Ammon's horn (tissue), 1 donor: ENCODE results near the gene RPTOR.

Experiments
- DNase-seq: peaks from one replicate; pipeline ENCODE4 v3.0.0-alpha.2; 2016; ENCODE audit warnings: low spot score

Gene RPTOR

DNA sequence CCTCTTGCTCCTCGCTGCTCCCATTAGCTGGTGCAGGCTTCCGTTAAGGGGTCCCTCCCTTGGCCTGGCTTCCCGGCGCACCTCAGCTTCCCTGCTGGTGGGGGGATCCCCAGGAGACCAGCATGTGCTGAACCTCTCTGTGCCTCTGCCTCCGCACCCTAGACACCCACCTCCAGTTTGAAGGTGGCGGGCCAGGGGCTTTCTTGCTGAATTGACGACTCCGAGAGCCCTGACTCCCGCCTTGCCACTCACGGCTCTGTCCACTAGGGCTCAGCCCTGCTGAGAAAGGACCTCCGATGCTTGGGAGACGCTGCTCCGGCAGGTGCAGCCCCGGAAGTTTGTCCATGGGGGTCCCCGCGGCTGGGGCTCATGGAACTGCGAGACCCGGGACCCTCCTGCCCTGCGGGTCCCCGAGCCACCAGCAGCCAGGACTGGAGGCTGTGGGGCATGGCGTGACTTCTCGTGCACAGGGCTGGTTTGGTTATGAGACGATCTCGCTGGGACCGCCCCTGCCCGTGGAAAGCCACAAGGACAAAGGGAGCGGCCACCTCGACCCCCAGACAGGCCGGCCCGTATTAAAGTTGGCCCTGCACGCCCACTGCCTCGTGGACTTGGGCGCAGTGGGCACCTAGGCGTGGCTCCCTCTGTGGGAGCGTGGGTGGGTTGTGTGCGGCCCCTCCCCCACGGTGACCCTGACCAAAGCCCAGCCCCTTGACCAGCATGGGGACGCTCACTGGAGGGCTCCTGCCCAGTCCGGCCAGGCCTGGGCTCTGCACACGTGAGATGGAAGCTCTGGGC lies 455.1 kb downstream of the RPTOR start:
- DNase-seq: no peak

DNA sequence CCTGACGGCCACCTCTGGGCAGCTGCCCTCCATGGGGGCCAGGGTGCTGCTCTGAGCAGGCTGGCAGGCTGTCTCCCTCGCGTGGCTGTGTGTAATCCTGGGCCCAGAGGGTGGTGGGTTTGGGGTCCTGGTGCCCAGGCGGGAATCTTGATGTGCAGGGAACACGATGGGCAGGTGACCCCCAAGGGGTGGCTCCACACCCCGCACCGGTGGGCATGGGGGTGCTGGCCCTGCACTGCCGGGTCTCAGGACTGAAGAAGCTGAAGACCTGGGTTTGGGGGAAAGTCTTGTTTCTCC lies 455.6 kb downstream of the RPTOR start:
- DNase-seq: no peak

DNA sequence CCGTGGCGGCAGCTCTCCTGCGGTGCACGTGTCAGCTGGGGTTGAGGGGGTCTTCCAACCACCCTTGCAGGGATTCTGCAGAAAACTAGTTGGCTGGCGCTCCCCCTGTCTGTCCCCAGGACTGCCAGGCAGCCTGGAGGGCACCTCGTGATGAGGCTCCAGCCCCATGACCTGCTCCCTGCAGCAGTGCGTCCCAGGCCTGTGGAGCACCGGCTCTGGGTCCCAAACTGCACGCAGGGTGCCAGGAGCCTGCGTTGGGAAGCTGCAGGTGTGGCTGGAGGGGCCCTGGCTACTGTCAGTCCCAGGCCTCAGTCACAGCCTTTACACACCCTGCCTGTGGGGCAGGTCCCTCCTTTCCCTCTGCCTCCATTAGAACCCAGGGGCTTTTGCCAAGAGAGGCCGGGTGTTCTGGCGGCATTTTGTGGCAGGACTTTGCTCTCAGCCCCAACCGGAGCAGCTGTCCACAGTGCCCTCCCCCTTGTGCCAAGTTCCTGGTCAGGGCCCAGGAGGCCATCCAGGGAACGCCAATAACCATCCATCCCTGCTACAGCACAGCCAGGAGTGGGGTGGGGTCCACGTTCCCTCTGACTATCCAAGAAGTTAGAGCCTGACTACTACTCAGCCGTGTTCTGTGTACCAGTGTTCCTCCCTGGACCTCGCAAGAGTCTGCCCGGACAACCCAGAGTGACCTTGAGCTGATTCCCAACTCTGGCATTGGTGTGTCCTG lies 456.2 kb downstream of the RPTOR start:
- no peak for DNase-seq

DNA sequence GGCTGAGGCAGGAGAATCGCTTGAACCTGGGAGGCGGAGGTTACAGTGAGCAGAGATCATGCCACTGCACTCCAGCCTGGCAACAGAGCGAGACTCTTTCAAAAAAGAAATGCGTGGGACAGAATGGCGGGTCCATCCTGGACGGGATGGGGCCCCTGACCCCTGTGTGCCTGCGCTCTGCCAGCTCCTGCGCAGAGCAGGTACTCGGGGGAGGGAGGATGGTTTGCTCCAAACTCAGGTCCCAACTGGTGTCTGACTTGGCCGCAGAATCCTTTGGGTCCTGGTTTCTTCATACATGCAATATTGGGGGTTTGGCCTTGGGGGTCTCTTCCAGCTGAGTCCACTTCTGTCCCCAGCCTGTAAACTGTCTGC lies 457.4 kb downstream of the RPTOR start:
- DNase-seq: no peak

DNA sequence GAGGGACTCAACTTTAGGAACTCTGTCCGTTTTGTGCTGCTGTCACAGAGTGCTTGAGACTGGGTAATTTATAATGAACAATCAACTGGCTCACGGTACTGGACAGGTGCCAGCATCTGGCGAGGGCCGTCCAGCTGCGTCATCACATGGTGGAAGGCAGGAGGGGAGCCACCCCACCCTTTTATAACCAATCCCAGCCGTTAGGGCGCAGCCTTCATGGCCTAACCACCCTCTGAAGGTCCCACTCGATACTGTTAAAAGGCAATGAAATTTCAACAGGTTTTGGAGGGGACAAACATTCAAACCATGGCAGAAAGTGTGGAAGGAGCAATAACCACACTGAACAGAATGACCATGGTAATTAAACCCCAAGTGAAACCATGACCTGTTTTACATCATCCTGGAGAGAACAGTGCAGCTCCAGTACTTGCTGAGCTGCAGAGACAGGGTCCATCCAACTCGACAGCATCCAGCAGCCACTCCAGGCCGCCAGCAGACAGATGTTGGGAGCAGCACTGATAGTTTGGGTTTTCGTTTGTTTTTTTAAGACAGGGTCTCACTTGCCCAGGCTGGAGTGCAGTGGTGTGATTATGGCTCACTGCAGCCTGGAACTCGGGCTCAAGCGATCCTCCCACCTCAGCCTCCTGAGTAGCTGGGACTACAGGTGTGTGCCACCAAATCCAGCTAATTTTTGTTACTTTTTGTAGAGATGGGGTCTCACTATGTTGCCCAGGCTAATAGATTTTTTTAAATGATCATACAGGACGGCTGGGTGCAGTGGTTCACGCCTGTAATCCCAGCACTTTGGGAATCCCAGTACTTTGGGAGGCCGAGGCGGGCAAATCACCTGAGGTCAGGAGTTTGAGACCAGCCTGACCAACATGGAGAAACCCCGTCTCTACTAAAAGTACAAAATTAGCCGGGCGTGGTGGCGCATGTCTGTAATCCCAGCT lies 458.0 kb downstream of the RPTOR start:
- peak; percentile 61 for DNase-seq

DNA sequence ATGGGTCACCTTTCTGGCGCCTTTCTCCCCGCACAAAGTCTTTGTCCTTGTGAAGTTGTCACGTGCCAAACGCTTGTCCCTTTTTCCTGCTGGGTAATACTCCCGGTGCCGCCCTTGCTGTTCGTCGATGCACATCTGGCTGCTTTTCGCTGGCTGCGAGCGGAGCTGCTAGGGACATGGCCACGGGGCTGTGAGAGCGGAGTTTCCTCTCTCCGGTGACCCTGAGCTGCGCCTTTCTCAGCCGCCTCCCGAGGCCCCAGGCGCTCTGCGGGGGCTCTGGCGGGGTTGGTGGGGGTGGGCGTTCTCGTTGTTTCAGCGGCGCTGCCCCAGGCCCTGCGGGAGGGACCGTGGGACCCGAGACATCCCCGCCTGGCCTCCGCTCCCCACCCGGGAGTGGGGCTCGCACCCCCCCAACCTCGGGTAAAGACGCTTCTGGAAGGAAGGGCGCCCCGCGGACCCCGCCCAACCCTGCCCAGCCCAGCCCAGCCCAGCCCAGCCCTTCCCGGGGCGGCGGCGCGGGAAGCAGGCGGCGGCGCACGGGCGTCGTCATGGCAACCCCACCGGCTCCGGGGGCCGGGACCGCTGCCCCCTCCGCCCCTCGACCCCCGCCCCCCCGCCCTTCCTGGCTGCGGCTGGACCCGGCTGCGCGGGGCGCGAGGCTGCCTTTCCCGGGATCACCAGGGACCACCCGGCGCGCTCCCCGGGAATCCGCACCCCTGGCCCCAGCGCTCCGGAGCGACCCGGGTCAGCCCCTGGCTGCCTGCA lies 459.3 kb downstream of the RPTOR start:
- DNase-seq: peak; percentile 4

DNA sequence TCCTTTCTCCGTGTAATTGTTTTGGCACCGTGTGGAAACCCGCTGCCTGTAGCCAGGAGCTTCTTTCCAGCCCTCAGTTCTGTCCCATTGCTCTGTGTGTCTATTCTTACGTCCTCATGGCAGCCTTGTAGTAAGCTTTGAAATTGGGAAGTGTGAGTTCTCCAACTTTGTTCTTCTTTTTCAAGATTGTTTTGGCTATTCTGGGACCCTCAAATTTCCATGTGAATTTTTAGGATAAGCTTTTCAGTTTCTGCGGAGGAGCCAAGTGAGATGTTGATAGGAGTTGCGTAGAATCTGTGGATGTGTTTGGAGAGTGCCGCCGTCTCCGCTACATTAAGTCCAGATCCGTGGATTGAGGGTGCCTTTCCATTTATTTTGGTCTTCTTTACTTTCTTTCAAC lies 462.3 kb downstream of the RPTOR start:
- peak; percentile 9 for DNase-seq

DNA sequence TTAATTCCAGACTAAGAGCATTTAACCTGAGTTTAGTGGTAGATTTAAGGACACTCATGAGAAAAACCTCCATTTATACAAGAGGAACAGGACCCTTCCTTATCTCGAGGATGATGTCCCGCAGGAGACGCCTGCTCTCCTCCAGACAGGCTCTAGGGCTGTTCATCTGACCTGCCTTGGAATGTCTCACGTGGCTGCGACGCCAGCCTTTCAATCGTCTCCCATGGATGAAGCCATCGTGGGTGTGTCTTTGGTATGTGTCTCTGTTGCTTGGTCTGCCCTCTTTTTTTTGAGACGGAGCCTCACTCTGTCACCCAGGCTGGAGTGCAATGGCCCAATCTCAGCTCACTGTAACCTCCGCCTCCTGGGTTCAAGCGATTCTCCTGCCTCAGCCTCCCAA lies 463.5 kb downstream of the RPTOR start:
- no peak for DNase-seq

DNA sequence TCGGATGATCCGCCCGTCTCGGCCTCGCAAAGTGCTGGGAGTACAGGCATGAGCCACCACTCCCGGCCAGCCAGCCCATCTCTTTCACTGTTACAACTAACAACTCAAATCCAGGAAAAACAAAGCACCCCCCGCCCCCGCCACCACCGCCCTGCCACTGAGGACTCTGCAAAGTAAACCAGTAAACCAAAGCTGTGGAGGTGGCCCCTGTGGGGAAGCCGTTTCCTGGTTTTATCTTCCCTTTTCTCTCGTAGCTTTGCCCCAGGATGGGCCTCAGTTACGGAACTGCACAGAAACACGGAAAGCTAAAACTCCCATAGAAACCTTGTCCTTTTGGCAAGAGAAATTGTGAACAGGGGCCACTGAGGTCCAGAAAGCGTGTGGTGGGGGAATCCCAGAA lies 464.5 kb downstream of the RPTOR start:
- no peak for DNase-seq

DNA sequence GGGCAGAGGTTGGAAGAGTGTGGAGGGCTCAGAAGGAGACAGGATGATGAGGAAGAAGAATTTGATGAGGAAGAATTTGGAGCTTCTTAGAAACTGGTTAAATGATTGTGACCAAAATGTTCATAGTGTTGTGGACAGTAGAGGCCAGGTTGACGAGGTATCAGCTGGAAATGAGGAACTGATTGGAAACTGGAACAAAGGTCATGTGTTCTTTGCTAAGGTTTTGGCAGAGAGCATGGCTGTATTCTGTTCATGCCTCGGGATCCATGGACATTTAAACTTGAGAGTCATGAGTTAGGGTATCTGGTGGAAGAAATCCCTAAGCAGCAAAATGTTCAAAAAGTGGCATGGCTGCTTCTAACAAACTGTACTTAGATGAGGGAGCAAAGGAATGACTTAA lies 466.3 kb downstream of the RPTOR start:
- no peak for DNase-seq

DNA sequence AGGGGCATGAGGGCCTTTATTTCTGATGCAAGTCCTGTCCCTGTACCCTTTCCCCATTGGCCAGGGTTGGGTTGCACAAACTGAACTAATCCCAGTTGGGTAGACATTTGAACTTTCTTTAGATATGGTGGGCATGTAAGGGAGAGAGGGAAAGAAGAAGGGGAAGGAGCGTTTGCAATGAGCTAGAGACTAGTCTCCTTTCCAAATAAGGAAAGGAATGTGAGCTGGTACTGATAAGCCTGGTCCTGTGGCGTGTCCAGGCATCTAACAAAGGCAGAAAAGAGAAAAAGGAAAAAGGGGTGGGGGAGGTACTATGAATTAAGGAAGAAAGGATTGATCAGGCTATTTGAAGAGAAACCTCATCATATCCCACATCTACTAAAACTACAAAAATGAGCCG lies 467.3 kb downstream of the RPTOR start:
- DNase-seq: no peak

DNA sequence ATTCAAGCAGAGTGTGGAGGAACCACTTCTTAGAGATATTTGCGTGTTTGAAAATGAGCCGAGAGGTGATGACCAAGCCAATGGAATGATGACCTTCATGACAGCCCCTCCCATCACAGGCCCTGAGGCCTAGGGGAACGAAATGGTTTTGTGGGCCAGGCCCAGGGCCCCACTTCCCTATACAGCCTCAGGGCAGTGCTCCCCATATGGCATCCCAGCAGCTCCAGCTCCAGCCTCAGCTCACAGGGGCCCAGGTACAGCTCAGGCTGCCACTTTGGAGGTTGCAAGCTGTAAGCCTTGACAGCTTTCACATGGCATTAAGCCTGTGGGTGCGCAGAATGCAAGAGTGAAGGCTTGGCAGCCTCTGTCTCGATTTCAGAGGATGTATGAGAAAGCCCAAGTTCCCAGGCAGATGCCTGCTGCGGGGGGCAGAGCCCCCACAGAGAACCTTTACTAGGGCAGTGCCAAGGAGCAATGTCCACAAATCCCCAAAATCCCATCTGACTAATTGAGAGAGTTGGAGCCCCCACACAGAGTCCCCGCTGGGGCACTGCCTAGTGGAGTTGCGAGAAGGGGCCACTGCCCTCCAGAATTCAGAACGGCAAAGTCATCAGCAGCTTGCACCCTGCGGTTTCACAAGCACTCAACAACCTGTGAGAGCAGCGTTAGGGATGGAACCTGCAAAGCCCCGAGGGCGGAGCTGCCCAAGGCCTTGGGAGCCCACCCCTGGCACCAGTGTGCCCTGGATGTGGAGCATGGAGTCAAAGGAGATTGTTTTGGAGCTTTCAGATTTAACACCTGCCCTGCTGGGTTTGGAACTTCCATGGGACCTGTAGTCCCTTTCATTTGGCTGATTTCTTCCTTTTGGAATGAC lies 468.2 kb downstream of the RPTOR start:
- DNase-seq: no peak

DNA sequence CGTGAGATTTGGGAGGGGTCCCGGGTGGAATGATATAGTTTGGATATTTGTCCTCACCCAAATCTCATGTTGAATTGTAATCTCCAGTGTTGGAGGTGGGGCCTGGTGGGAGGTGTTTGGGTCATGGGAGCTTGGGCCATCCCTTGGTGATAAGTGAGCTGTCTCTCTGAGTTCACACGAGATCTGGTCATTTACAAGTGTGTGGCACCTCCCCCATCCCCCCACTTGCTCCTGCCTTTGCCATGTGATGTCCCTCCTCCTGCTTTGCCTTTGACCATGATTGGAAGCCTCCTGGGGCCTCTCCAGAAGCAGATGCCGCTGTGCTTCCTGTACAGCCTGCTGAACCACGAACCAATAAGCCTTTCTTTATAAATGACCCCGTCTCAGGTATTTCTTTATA lies 469.0 kb downstream of the RPTOR start:
- DNase-seq: no peak

DNA sequence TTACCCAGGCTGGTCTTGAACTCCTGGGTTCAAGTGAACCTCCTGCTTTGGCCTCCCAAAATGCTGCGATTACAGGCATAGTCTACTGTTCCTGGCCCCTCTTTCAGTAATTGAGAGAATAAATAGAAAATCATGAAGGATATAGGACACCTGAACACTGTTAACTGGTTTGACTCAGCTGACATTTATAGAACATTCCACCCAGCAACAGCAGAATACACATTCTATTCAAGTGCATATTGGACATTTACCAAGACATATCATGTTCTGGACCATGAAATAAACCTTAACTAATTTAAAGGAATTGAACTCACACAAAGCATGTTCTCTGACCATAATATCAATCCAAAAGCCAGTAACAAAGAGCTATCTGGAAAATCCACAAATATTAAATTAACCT lies 470.5 kb downstream of the RPTOR start:
- no peak for DNase-seq
